GM12878 (cell line): Measurements from ENCODE around the gene ATP6V0C. TPM values are rescaled to one million over a fixed set of nuclear protein-coding genes. Genes with fewer than 3 reads are reported as not detected.

ENCODE experiments used
- ATAC-seq: fragments of 200-7000 bp; cut with Tn5 transposase; 3 replicates; pipeline ENCODE4 v1.9.1; 2020; ENCODE audit warnings: mild to moderate bottlenecking, moderate library complexity
- BruUV-seq: library from RNA; stranded (reverse); fragments of 400-500 nt; replicated peaks from 2 replicates; lab custom pipeline; 2021; lab: Mats Ljungman, UMichigan
- CTCF ChIA-PET: fragments of 300-600 bp; sonication (Branson Sonifier 250); formaldehyde crosslinking; extraction: SDS; loops from one replicate; lab custom pipeline; 2021; ENCODE audit warnings: inconsistent platforms; lab: Yijun Ruan, JAX
- POLR2A ChIA-PET: fragments of 350-600 bp; formaldehyde crosslinking; extraction: SDS; loops from one replicate; lab custom pipeline; 2021; ENCODE audit warnings: inconsistent platforms; lab: Charles Lee
- RAD21 ChIA-PET: fragments of 300-600 bp; sonication (Branson Sonifier 250); formaldehyde crosslinking; loops from one replicate; lab custom pipeline; 2023; ENCODE audit warnings: antibody characterized with exemption; ENCODE audit not compliant: unreplicated experiment; lab: Charles Lee
- SMC1A ChIA-PET: fragments of 300-600 bp; sonication (Branson Sonifier 250); formaldehyde crosslinking; loops from one replicate; lab custom pipeline; 2023; ENCODE audit not compliant: unreplicated experiment, uncharacterized antibody; lab: Charles Lee
- DNase-seq: peaks from one replicate; pipeline ENCODE4 v3.0.0-alpha.2; 2011; ENCODE audit warnings: low read depth, low spot score
- FAIRE-seq: peaks from 3 replicates; lab custom pipeline; 2011; peaks lifted over from hg19 to GRCh38; lab: Jason Lieb, UNC
- H2AFZ ChIP-seq: 2 replicates; pipeline ENCODE4 v1.6.0; 2011; ENCODE audit warnings: low read depth, low read length, control low read depth; ENCODE audit not compliant: control insufficient read depth
- H3K27ac ChIP-seq: 2 replicates; pipeline ENCODE4 v1.5.1; 2011; ENCODE audit warnings: control low read depth; ENCODE audit not compliant: control insufficient read depth, insufficient read depth
- H3K27me3 ChIP-seq, 2 experiments: replicated peaks in 1 of 2; 2 replicates each; pipeline versions ENCODE4 v1.6.0 to v1.6.1; 2011; ENCODE audit warnings: low read length in 1 of 2; ENCODE audit not compliant: control insufficient read depth in 2 of 2, insufficient read depth in 2 of 2
- H3K36me3 ChIP-seq, 2 experiments: 2 replicates each; pipeline ENCODE4 v1.5.1; 2011; ENCODE audit warnings: low read length in 1 of 2; ENCODE audit not compliant: control insufficient read depth in 2 of 2, insufficient read depth in 2 of 2
- H3K4me1 ChIP-seq: 2 replicates; pipeline ENCODE4 v1.6.1; 2011; ENCODE audit warnings: mild to moderate bottlenecking, low read length, moderate library complexity, mixed read lengths; ENCODE audit not compliant: control insufficient read depth, insufficient read depth
- H3K4me2 ChIP-seq: 2 replicates; pipeline ENCODE4 v1.6.0; 2011; ENCODE audit warnings: control low read depth; ENCODE audit not compliant: control insufficient read depth, insufficient read depth
- H3K4me3 ChIP-seq: fragments of 200-600 bp; sonication (generic); 2 replicates; pipeline ENCODE4 v1.5.1; 2016
- H3K79me2 ChIP-seq: 2 replicates; pipeline ENCODE4 v1.6.0; 2011; ENCODE audit warnings: low read length; ENCODE audit not compliant: control insufficient read depth, insufficient read depth
- H3K9ac ChIP-seq: 2 replicates; pipeline ENCODE4 v1.8.0; 2011; ENCODE audit warnings: low read length, control low read depth, mixed read lengths; ENCODE audit not compliant: control insufficient read depth, insufficient read depth
- H3K9me3 ChIP-seq: replicated peaks from 3 replicates; pipeline ENCODE4 v1.5.1; 2011; ENCODE audit warnings: mild to moderate bottlenecking, low read length; ENCODE audit not compliant: control insufficient read depth, insufficient read depth
- H4K20me1 ChIP-seq: 2 replicates; pipeline ENCODE4 v1.6.0; 2011; ENCODE audit not compliant: control insufficient read depth, insufficient read depth
- CBX3 ChIP-seq: fragments of 200-600 bp; sonication (generic); IDR thresholded peaks from 2 replicates; pipeline ENCODE4 v1.6.1; 2016; ENCODE audit warnings: low read depth, borderline replicate concordance
- HDAC2 ChIP-seq: fragments of 200-600 bp; sonication (generic); IDR thresholded peaks from 2 replicates; pipeline ENCODE4 v1.6.1; 2017
- KDM1A ChIP-seq: fragments of 200-600 bp; sonication (generic); IDR thresholded peaks from 2 replicates; pipeline ENCODE4 v1.6.1; 2016; ENCODE audit warnings: borderline replicate concordance
- NFYB ChIP-seq: IDR thresholded peaks from 2 replicates; pipeline ENCODE4 v1.6.1; 2011; ENCODE audit warnings: low read depth, mild to moderate bottlenecking, low read length, improper control_type of control experiment, moderate library complexity; ENCODE audit not compliant: insufficient read depth
- POLR2AphosphoS2 ChIP-seq: IDR thresholded peaks from 2 replicates; pipeline ENCODE4 v1.6.1; 2011; ENCODE audit warnings: low read depth, mild to moderate bottlenecking, low read length, improper control_type of control experiment, moderate library complexity
- POU2F2 ChIP-seq: IDR thresholded peaks from 3 replicates; pipeline ENCODE4 v1.6.1; 2011; ENCODE audit warnings: low read depth, mild to moderate bottlenecking, low read length, borderline replicate concordance
- STAT3 ChIP-seq: IDR thresholded peaks from 2 replicates; pipeline ENCODE4 v1.6.1; 2011; ENCODE audit warnings: low read depth, low read length, improper control_type of control experiment
- WGBS: methylation state at CpG from one replicate; pipeline ENCODE4 v1.1.6; 2016; ENCODE audit warnings: low lambda C conversion rate; ENCODE audit not compliant: insufficient replicate concordance, insufficient coverage; ENCODE audit errors: missing lambda C conversion rate; 5-methylcytosine and 5-hydroxymethylcytosine counted together
- in situ Hi-C: fragments of 300-500 bp; cut with MboI; formaldehyde crosslinking; loops from 9 replicates; pipeline ENCODE4 v1.14.3; 2018; ENCODE audit warnings: mixed read lengths
- intact Hi-C: fragments of 100-400 bp; cut with micrococcal nuclease; formaldehyde crosslinking; loops from one replicate; pipeline ENCODE4 v1.14.2; 2022; ENCODE audit not compliant: unreplicated experiment
- polyA plus RNA-seq, 11 experiments: library from polyadenylated mRNA; depleted of rRNA in 4 of 11; unstranded in 6 of 11; stranded (reverse) in 5 of 11; fragments of >200 nt; fragmentation: Nextera tagmentation in 4 of 11; fragmentation: Illumina TruSeq in 1 of 11; extraction: Ambion mirVana in 4 of 11; extraction: Trizol in 1 of 11; gene quantifications; 1 replicate in 1 of 11; 2 replicates in 10 of 11; pipeline versions ENCODE4 v1.2.1 to v1.2.3, GENCODE V29; 2011 to 2016; ENCODE audit warnings: inconsistent platforms in 2 of 11, missing spikeins in 2 of 11, low read depth in 1 of 11
- total RNA-seq, 4 experiments: library from RNA; depleted of rRNA in 3 of 4; stranded (reverse); fragments of >200 nt in 3 of 4; fragmentation: Illumina TruSeq in 1 of 4; extraction: Trizol in 1 of 4; gene quantifications; 2 replicates each; pipeline versions ENCODE4 v1.2.1 to v1.2.3, GENCODE V29; 2013 to 2021
- TF ChIP-seq, protein P1 (sequence below): IDR thresholded peaks from 2 replicates; pipeline ENCODE4 v1.6.1; 2011; ENCODE audit warnings: borderline replicate concordance, low read depth, mild to moderate bottlenecking, moderate library complexity, low read length; ENCODE audit not compliant: insufficient read depth, poor library complexity, severe bottlenecking

Gene ATP6V0C
- total and polyA plus RNA-seq, 10 of the 15 experiments (the other 5 are each of a cell fraction or from before 2014, with no cell fraction given), result 2.4 to 135 (median 18.4) TPM

DNA sequence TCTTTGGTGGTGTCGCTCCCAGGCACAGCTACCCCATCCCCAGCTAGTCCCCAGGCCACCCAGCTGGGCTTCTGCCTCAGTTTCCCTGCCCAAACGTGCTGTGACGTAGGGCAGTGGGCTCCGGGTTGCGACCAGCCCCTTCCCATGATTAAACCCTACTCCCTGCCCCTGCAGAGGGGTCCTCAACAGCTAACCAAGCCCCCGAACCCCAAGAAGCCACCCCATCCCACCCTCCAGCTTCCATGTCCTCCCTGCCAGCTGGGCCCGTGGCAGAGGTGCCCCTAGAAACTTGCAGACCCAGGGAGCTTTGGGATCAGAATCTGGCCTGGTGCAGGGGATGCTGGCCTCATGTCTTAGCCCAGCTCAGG is 43.5 kb upstream of the ATP6V0C start:
- H3K9me3 ChIP-seq, result no peaks in the 10 kb centered on the region
- no peak overlapping the region for H3K4me3 ChIP-seq
- no peak overlapping the region for H3K4me2 ChIP-seq
- no peak overlapping the region for H2AFZ ChIP-seq
- H3K79me2 ChIP-seq, result no peaks in the 10 kb centered on the region
- H4K20me1 ChIP-seq, result no peaks in the 10 kb centered on the region
- ChIA-PET RAD21 (interaction anchor here (1.2 to 3.5 kb wide), 4 partner anchors 10 to 42 kb away, joined by 3 to 17 read pairs (median 6); partner anchors contain the start of gene TEDC2), POLR2A (interaction anchor here (0.6 to 1.4 kb wide), 3 partner anchors 15 to 41 kb away, joined by 4 to 5 read pairs (median 4); partner anchors contain the start of gene CCNF), SMC1A (interaction anchor here (0.8 kb wide), 1 partner anchor 40 kb away, joined by 3 read pairs; no protein-coding TSS in a partner anchor), CTCF (interaction anchor here (1.8 to 2.6 kb wide), 2 partner anchors 16 to 41 kb away, joined by 4 to 20 read pairs; partner anchors contain the start of gene CCNF)
- no peak overlapping the region for H3K27ac ChIP-seq
- ATAC-seq, result no peak
- no TSS peak for BruUV-seq
- H3K27me3 ChIP-seq, result peaks cover 0 to 2% of the 10 kb centered on the region in 2 experiments; a peak in 1 of 4 replicates
- H3K4me1 ChIP-seq, result peaks cover 17% of the 10 kb centered on the region
- no peak for FAIRE-seq
- no peak for TF ChIP-seq KDM1A
- TF ChIP-seq POU2F2, result no peak
- TF ChIP-seq POLR2AphosphoS2, result no peak
- no peak for TF ChIP-seq STAT3
- TF ChIP-seq HDAC2, result no peak
- no peak for TF ChIP-seq NFYB
- TF ChIP-seq CBX3, result no peak
- TF ChIP-seq, protein P1, sequence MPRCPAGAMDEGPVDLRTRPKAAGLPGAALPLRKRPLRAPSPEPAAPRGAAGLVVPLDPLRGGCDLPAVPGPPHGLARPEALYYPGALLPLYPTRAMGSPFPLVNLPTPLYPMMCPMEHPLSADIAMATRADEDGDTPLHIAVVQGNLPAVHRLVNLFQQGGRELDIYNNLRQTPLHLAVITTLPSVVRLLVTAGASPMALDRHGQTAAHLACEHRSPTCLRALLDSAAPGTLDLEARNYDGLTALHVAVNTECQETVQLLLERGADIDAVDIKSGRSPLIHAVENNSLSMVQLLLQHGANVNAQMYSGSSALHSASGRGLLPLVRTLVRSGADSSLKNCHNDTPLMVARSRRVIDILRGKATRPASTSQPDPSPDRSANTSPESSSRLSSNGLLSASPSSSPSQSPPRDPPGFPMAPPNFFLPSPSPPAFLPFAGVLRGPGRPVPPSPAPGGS, result no peak
- no peaks in the 10 kb centered on the region for H3K36me3 ChIP-seq
- intact Hi-C loops (no loop called here), in situ Hi-C loops (no loop called here)
- 79% methylated on average over 7 of the region's 7 CpGs for WGBS
- no peak for DNase-seq
- H3K9ac ChIP-seq, result no peak overlapping the region
